NOMO-1 treated with DMSO at 0.1 percent for 48 hours (cell line): ENCODE measurements around the gene EPS15.
"Not testable (repeated sequence)": the region's sequence is repeated elsewhere in the genome, so short reads cannot be mapped to it uniquely, and the experiment has no call there.

Source experiments
- DNase-seq: peaks from one replicate; lab custom pipeline; 2025; ENCODE audit not compliant: unreplicated experiment; lab: John Stamatoyannopoulos, UW

The EPS15 gene

GRCh38 chr1:51543858-51544257 lies 24.8 kb upstream of the EPS15 start:
- DNase-seq: no peak

- no peak for DNase-seq
Observed at GRCh38 chr1:51542158-51542953, 23.3 kb upstream of the EPS15 start.

GRCh38 chr1:51541313-51542050 lies 22.4 kb upstream of the EPS15 start:
- no peak for DNase-seq

- no peak for DNase-seq
Observed at GRCh38 chr1:51537568-51537967, 18.5 kb upstream of the EPS15 start.

- DNase-seq: peak; percentile 18
Observed at GRCh38 chr1:51535006-51535592, 16.0 kb upstream of the EPS15 start.

GRCh38 chr1:51534447-51534846 lies 15.4 kb upstream of the EPS15 start:
- no peak for DNase-seq

GRCh38 chr1:51532853-51533252 lies 13.8 kb upstream of the EPS15 start:
- no peak for DNase-seq

- DNase-seq: not testable (repeated sequence)
Observed at GRCh38 chr1:51530447-51530846, 11.4 kb upstream of the EPS15 start.

- no peak for DNase-seq
Observed at GRCh38 chr1:51527144-51527543, 8.1 kb upstream of the EPS15 start.

- no peak for DNase-seq
Observed at GRCh38 chr1:51526248-51526647, 7.2 kb upstream of the EPS15 start.

- no peak for DNase-seq
Observed at GRCh38 chr1:51525295-51525694, 6.2 kb upstream of the EPS15 start.

GRCh38 chr1:51524817-51525216 lies 5.8 kb upstream of the EPS15 start:
- DNase-seq: no peak

- no peak for DNase-seq
Observed at GRCh38 chr1:51523931-51524330, 4.9 kb upstream of the EPS15 start.

- no peak for DNase-seq
Observed at GRCh38 chr1:51520700-51521248, 1.7 kb upstream of the EPS15 start.

- DNase-seq: no peak
Observed at GRCh38 chr1:51519865-51520699, 1.0 kb upstream of the EPS15 start.

- peak; percentile 22 for DNase-seq
Observed at GRCh38 chr1:51518586-51519047, 449 bp downstream of the EPS15 start.

- peak; percentile 35 for DNase-seq
Observed at GRCh38 chr1:51518033-51518585, 957 bp downstream of the EPS15 start.

- peak; percentile 59 for DNase-seq
Observed at GRCh38 chr1:51517361-51518032, 1.6 kb downstream of the EPS15 start.

- DNase-seq: no peak
Observed at GRCh38 chr1:51516649-51517158, 2.4 kb downstream of the EPS15 start.
